Tibial nerve (tissue), 4 donors: Measurements from ENCODE around the gene CTSL.

Source experiments
- CTCF ChIP-seq, 5 experiments: fragments of 200-600 bp in 3 of 5; fragments of 450-650 bp in 2 of 5; sonication (generic) in 3 of 5; IDR thresholded peaks; one replicate each; pipeline ENCODE4 v1.5.1; 2016 to 2019; ENCODE audit warnings: antibody characterized with exemption in 5 of 5, mild to moderate bottlenecking in 3 of 5, moderate library complexity in 2 of 5
- EP300 ChIP-seq, 2 donors: sonication (generic); formaldehyde crosslinking; IDR thresholded peaks; one replicate each; pipeline ENCODE4 v1.6.1; 2017; ENCODE audit warnings: antibody characterized with exemption in 2 of 2, mild to moderate bottlenecking in 1 of 2

GRCh38 chr9:87685441-87685840 lies 40.5 kb upstream of the CTSL start:
- TF ChIP-seq CTCF (IDR thresholded peaks at IDR 0.05) (no peak), EP300 (IDR thresholded peaks at IDR 0.05) (no peak)
